K562 (cell line): ENCODE measurements around the gene CCDC106. TPM values are rescaled to one million over a fixed set of nuclear protein-coding genes. Genes with fewer than 3 reads are reported as not detected.

Experiments used
- FOXJ3 ChIP-seq: sonication (generic); formaldehyde crosslinking; IDR thresholded peaks from 2 replicates; pipeline ENCODE4 v1.4.0; 2020; ENCODE audit warnings: mild to moderate bottlenecking, missing genetic modification reagents
- GABPB1 ChIP-seq: sonication (generic); formaldehyde crosslinking; IDR thresholded peaks from 2 replicates; pipeline ENCODE4 v1.8.0; 2022; ENCODE audit warnings: mild to moderate bottlenecking, missing genetic modification reagents
- HLTF ChIP-seq: fragments of 450-650 bp; IDR thresholded peaks from 2 replicates; pipeline ENCODE4 v1.6.1; 2016
- MAZ ChIP-seq, 2 experiments: fragments of 450-650 bp in 1 of 2; sonication (generic) in 1 of 2; formaldehyde crosslinking; IDR thresholded peaks in 1 of 2; conservative IDR thresholded peaks in 1 of 2; 2 replicates each; pipeline versions ENCODE4 v1.4.0 to v1.5.0; 2020; ENCODE audit warnings: mild to moderate bottlenecking in 1 of 2, missing genetic modification reagents in 1 of 2
- MYNN ChIP-seq, 2 experiments: sonication (generic); formaldehyde crosslinking in 1 of 2; IDR thresholded peaks; 2 replicates each; pipeline versions ENCODE4 v1.5.0 to v1.6.1; 2016 to 2020; ENCODE audit warnings: antibody characterized with exemption in 1 of 2, missing genetic modification reagents in 1 of 2
- RUNX1 ChIP-seq: sonication (generic); IDR thresholded peaks from 2 replicates; pipeline ENCODE4 v1.6.1; 2016; ENCODE audit warnings: antibody characterized with exemption, low read depth
- SNIP1 ChIP-seq: fragments of 450-650 bp; IDR thresholded peaks from 2 replicates; pipeline ENCODE4 v1.7.1; 2017; ENCODE audit warnings: low read depth, mild to moderate bottlenecking
- SRF ChIP-seq, 2 experiments: fragments of 250-450, 450-650 bp in 1 of 2; sonication (Bioruptor Pico) in 1 of 2; sonication (generic) in 1 of 2; formaldehyde crosslinking; IDR thresholded peaks; 2 replicates each; pipeline versions ENCODE4 v1.5.0 to v1.5.1; 2020 to 2022; ENCODE audit warnings: mild to moderate bottlenecking in 1 of 2, missing genetic modification reagents in 1 of 2
- XRCC5 ChIP-seq: fragments of 200-400 bp; formaldehyde crosslinking; IDR thresholded peaks from 2 replicates; pipeline ENCODE4 v1.6.1; 2017; ENCODE audit warnings: low read depth, mild to moderate bottlenecking, low read length
- ZBTB7A ChIP-seq: IDR thresholded peaks from 2 replicates; pipeline ENCODE4 v1.6.1; 2011; ENCODE audit warnings: low read depth, mild to moderate bottlenecking, low read length, moderate library complexity, borderline replicate concordance; ENCODE audit not compliant: control insufficient read depth
- ZNF354B ChIP-seq: fragments of 250-450 bp; sonication (Bioruptor Pico); IDR thresholded peaks from 2 replicates; pipeline ENCODE4 v1.4.0; 2020
- polyA plus RNA-seq, 8 experiments: library from polyadenylated mRNA; depleted of rRNA in 4 of 8; stranded (reverse) in 5 of 8; unstranded in 3 of 8; fragments of >200 nt; fragmentation: Nextera tagmentation in 2 of 8; fragmentation: Illumina TruSeq in 1 of 8; extraction: Ambion mirVana in 2 of 8; extraction: Trizol in 1 of 8; gene quantifications; 2 replicates each; pipeline versions ENCODE4 v1.2.1 to v1.2.3, GENCODE V29; 2011 to 2014; ENCODE audit warnings: inconsistent platforms in 1 of 8, missing spikeins in 1 of 8
- total RNA-seq, 7 experiments: library from RNA; depleted of rRNA in 6 of 7; stranded (reverse); fragments of >200 nt in 6 of 7; fragmentation: Illumina TruSeq in 2 of 7; extraction: Trizol in 2 of 7; gene quantifications; 2 replicates each; pipeline versions ENCODE4 v1.2.1 to v1.2.3, GENCODE V29; 2011 to 2021; ENCODE audit warnings: low replicate concordance in 1 of 7
- TF ChIP-seq, protein P1 (sequence below): fragments of 450-650 bp; IDR thresholded peaks from 2 replicates; pipeline ENCODE4 v1.6.1; 2017; ENCODE audit warnings: antibody characterized with exemption, mild to moderate bottlenecking
- TF ChIP-seq, protein P2 (sequence below): fragments of 250-450 bp; sonication (Bioruptor Pico); IDR thresholded peaks from 2 replicates; pipeline ENCODE4 v1.8.0; 2022; ENCODE audit warnings: inconsistent platforms, mild to moderate bottlenecking, moderate library complexity, borderline replicate concordance
- TF ChIP-seq, protein P3 (sequence below): fragments of 250-450 bp; sonication (Bioruptor Pico); IDR thresholded peaks from 2 replicates; pipeline ENCODE4 v1.8.0; 2021; ENCODE audit warnings: moderate library complexity, mild to moderate bottlenecking, inconsistent platforms
- TF ChIP-seq, protein P4 (sequence below): fragments of 250-450 bp; sonication (Bioruptor Pico); IDR thresholded peaks from 2 replicates; pipeline ENCODE4 v1.4.0; 2020
- TF ChIP-seq, protein P5 (sequence below), 2 experiments: fragments of 450-650 bp in 1 of 2; sonication (generic) in 1 of 2; formaldehyde crosslinking in 1 of 2; IDR thresholded peaks in 1 of 2; conservative IDR thresholded peaks in 1 of 2; 2 replicates each; pipeline versions ENCODE4 v1.6.1 to v1.8.1; 2016 to 2023; ENCODE audit warnings: mild to moderate bottlenecking in 2 of 2, moderate library complexity in 2 of 2, inconsistent platforms in 1 of 2, missing genetic modification reagents in 1 of 2

The CCDC106 gene
- total and polyA plus RNA-seq, 9 of the 15 experiments (the other 6 are each of a cell fraction or from before 2014, with no cell fraction given), result 0.10 to 27.5 (median 15.0) TPM; not detected in 1

DNA sequence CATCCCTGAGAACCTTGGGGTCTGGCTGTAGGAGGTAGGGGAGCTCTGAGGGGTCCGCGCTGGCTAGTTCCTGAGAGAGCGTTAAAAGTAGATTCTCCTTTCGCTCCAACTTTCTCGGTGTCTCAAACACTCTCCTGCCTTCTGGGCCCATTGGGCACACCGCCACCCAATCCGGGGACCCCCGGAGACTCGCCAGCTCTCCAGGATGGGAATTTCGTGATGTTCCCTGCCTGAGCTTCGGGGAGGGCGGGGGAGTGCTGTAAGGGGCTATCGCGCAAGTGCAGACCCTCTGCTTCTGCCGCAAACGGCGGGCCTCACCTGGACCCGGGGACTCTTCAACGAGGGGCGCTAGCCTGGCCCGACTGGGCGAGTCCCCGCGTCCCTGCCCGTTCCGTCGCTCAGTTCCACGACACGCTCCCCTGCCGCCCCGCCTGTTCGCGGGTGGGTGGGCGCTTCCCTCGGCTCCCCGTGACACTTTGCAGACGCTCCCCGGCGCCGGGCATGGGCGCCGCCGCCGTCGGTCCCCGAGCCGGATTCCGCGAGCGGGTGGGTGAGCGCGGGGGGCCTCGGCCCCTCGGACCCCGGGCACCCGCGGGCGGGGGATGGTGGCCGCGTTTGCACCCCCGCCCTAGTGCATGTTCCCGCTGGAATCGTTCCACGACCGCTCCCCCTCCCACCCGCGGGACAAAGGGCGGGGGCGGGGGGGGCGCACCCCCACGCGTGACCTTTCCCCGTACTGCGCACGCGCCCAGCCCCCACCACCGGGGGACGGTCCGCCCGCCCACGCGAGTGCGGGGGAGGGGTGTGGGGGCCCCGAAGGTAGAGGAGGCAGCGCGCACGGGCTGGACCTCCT is at the start of gene CCDC106 (continued):
- TF ChIP-seq, protein P1, sequence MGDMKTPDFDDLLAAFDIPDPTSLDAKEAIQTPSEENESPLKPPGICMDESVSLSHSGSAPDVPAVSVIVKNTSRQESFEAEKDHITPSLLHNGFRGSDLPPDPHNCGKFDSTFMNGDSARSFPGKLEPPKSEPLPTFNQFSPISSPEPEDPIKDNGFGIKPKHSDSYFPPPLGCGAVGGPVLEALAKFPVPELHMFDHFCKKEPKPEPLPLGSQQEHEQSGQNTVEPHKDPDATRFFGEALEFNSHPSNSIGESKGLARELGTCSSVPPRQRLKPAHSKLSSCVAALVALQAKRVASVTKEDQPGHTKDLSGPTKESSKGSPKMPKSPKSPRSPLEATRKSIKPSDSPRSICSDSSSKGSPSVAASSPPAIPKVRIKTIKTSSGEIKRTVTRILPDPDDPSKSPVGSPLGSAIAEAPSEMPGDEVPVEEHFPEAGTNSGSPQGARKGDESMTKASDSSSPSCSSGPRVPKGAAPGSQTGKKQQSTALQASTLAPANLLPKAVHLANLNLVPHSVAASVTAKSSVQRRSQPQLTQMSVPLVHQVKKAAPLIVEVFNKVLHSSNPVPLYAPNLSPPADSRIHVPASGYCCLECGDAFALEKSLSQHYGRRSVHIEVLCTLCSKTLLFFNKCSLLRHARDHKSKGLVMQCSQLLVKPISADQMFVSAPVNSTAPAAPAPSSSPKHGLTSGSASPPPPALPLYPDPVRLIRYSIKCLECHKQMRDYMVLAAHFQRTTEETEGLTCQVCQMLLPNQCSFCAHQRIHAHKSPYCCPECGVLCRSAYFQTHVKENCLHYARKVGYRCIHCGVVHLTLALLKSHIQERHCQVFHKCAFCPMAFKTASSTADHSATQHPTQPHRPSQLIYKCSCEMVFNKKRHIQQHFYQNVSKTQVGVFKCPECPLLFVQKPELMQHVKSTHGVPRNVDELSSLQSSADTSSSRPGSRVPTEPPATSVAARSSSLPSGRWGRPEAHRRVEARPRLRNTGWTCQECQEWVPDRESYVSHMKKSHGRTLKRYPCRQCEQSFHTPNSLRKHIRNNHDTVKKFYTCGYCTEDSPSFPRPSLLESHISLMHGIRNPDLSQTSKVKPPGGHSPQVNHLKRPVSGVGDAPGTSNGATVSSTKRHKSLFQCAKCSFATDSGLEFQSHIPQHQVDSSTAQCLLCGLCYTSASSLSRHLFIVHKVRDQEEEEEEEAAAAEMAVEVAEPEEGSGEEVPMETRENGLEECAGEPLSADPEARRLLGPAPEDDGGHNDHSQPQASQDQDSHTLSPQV, result 0 out of 2 replicates have a peak, but pooled peaks have one; percentile 35
- TF ChIP-seq MAZ (CRISPR knock-in tag; conservative IDR thresholded peaks at IDR 0.05 in 1 of 2, IDR thresholded peaks at IDR 0.05 in 1 of 2) (peak; percentile 97), XRCC5 (peak; percentile 49; the same call in 1 of the 2 replicates), MYNN (IDR thresholded peaks at IDR 0.05) (no peak), MYNN (CRISPR knock-in tag; IDR thresholded peaks at IDR 0.05) (no peak), FOXJ3 (no peak), SRF (CRISPR knock-in tag; IDR thresholded peaks at IDR 0.05) (0 out of 4 replicates have a peak, but pooled peaks of 1 of the 2 experiments have one; percentile 23), ZNF354B (CRISPR knock-in tag) (no peak), RUNX1 (peak; percentile 31; the same call in 1 of the 2 replicates), ZBTB7A (peak; percentile 77), HLTF (peak; percentile 69; the same call in 1 of the 2 replicates), SNIP1 (no peak), GABPB1 (peak; percentile 41)
- TF ChIP-seq, protein P2, sequence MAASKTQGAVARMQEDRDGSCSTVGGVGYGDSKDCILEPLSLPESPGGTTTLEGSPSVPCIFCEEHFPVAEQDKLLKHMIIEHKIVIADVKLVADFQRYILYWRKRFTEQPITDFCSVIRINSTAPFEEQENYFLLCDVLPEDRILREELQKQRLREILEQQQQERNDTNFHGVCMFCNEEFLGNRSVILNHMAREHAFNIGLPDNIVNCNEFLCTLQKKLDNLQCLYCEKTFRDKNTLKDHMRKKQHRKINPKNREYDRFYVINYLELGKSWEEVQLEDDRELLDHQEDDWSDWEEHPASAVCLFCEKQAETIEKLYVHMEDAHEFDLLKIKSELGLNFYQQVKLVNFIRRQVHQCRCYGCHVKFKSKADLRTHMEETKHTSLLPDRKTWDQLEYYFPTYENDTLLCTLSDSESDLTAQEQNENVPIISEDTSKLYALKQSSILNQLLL (CRISPR knock-in tag), result no peak
- TF ChIP-seq, protein P3, sequence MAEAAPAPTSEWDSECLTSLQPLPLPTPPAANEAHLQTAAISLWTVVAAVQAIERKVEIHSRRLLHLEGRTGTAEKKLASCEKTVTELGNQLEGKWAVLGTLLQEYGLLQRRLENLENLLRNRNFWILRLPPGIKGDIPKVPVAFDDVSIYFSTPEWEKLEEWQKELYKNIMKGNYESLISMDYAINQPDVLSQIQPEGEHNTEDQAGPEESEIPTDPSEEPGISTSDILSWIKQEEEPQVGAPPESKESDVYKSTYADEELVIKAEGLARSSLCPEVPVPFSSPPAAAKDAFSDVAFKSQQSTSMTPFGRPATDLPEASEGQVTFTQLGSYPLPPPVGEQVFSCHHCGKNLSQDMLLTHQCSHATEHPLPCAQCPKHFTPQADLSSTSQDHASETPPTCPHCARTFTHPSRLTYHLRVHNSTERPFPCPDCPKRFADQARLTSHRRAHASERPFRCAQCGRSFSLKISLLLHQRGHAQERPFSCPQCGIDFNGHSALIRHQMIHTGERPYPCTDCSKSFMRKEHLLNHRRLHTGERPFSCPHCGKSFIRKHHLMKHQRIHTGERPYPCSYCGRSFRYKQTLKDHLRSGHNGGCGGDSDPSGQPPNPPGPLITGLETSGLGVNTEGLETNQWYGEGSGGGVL (CRISPR knock-in tag), result no peak
- TF ChIP-seq, protein P4, sequence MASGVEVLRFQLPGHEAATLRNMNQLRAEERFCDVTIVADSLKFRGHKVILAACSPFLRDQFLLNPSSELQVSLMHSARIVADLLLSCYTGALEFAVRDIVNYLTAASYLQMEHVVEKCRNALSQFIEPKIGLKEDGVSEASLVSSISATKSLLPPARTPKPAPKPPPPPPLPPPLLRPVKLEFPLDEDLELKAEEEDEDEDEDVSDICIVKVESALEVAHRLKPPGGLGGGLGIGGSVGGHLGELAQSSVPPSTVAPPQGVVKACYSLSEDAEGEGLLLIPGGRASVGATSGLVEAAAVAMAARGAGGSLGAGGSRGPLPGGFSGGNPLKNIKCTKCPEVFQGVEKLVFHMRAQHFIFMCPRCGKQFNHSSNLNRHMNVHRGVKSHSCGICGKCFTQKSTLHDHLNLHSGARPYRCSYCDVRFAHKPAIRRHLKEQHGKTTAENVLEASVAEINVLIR (CRISPR knock-in tag), result no peak
- TF ChIP-seq, protein P5, sequence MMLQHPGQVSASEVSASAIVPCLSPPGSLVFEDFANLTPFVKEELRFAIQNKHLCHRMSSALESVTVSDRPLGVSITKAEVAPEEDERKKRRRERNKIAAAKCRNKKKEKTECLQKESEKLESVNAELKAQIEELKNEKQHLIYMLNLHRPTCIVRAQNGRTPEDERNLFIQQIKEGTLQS (IDR thresholded peaks at IDR 0.05), result no peak
- TF ChIP-seq, protein P5 (CRISPR knock-in tag; conservative IDR thresholded peaks at IDR 0.05), result no peak
